Sigmoid colon (tissue), 7 donors: Measurements from ENCODE around the gene CSF3R. TPM values are rescaled to one million over a fixed set of nuclear protein-coding genes. Genes with fewer than 3 reads are reported as not detected.

Experiments used
- DNase-seq: peaks from one replicate; pipeline ENCODE4 v3.0.0-alpha.2; 2019
- H3K27ac ChIP-seq, 4 donors: fragments of 200-600 bp; sonication (generic); one replicate each; pipeline ENCODE4 v1.5.1; 2016 to 2019; ENCODE audit warnings: mild to moderate bottlenecking in 1 of 4
- H3K27me3 ChIP-seq, 3 donors: fragments of 200-600 bp; sonication (generic); one replicate each; pipeline ENCODE4 v1.5.1; 2019; ENCODE audit warnings: mild to moderate bottlenecking in 1 of 3
- H3K36me3 ChIP-seq, 4 donors: fragments of 200-600 bp; sonication (generic); one replicate each; pipeline ENCODE4 v1.5.1; 2016 to 2019
- H3K4me1 ChIP-seq, 4 donors: fragments of 200-600 bp; sonication (generic); one replicate each; pipeline ENCODE4 v1.5.1; 2017 to 2019
- H3K4me3 ChIP-seq, 4 donors: fragments of 200-600 bp; sonication (generic); one replicate each; pipeline ENCODE4 v1.5.1; 2017 to 2019; ENCODE audit warnings: mild to moderate bottlenecking in 2 of 4, moderate library complexity in 1 of 4
- H3K9me3 ChIP-seq, 4 donors: fragments of 200-600 bp in 3 of 4; sonication (generic) in 3 of 4; one replicate each; pipeline versions ENCODE4 v1.5.1 to v1.6.1; 2013 to 2019
- EP300 ChIP-seq, 4 donors: sonication (generic); formaldehyde crosslinking; IDR thresholded peaks; one replicate each; pipeline ENCODE4 v1.6.1; 2017; ENCODE audit warnings: antibody characterized with exemption in 4 of 4
- POLR2A ChIP-seq, 2 donors: fragments of 450-650 bp; IDR thresholded peaks; one replicate each; pipeline ENCODE4 v1.6.1; 2016; ENCODE audit warnings: antibody characterized with exemption in 2 of 2, mild to moderate bottlenecking in 2 of 2, moderate library complexity in 2 of 2
- POLR2AphosphoS5 ChIP-seq, 4 donors: sonication (generic); formaldehyde crosslinking; IDR thresholded peaks; one replicate each; pipeline ENCODE4 v1.6.1; 2017; ENCODE audit warnings: antibody characterized with exemption in 4 of 4
- WGBS, 2 donors: extraction: QIAGEN DNeasy Blood & Tissue Kit; methylation state at CpG; one replicate each; pipeline ENCODE4 v1.1.7; 2013; 5-methylcytosine and 5-hydroxymethylcytosine counted together
- intact Hi-C: fragments of 100-400 bp; cut with DNase I; formaldehyde crosslinking; loops from one replicate; pipeline ENCODE4 v1.15.1; 2023
- polyA plus RNA-seq, 3 donors: library from polyadenylated mRNA; stranded (reverse); fragments of 200-250 nt; gene quantifications; one replicate each; pipeline ENCODE4 v1.2.3, GENCODE V29; 2013
- total RNA-seq, 4 donors: library from RNA; depleted of rRNA; stranded (reverse); fragments of >200 nt; gene quantifications; one replicate each; pipeline ENCODE4 v1.1.0, GENCODE V29; 2016
- TF ChIP-seq, protein P1 (sequence below), 4 experiments: fragments of 450-650 bp in 3 of 4; fragments of 200-600 bp in 1 of 4; IDR thresholded peaks; one replicate each; pipeline ENCODE4 v1.5.1; 2016 to 2019; ENCODE audit warnings: antibody characterized with exemption in 4 of 4, mild to moderate bottlenecking in 3 of 4, moderate library complexity in 2 of 4
- donor health status: healthy with polysubstance abuse.
- donor health status: Bipolar disorder and iron deficiency.
- donor health status: healthy.

Gene CSF3R
- total and polyA plus RNA-seq, 7 donors: 3.9 to 9.1 (median 7.5) TPM

DNA sequence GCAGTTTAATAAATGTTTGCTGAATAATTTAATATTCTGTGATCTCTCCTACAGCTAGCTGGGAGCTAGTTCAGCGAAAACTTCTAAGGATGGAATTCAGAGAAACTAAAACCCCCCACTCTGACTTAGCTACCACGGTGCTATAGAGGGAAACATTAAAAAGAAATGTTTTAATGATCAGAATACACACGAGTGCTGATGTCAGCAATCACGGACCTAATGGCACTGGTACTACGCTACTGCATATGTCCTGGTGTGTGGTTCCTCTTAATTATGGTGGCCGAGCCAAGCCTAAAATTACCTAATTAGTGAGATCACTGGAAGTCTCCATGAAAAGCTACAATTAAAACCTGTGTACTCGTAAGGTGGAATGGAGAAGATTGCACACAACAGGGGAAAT lies 61.1 kb downstream of the CSF3R start:
- no peak for TF ChIP-seq POLR2A (IDR thresholded peaks at IDR 0.05)
- TF ChIP-seq POLR2AphosphoS5 (IDR thresholded peaks at IDR 0.05): no peak
- TF ChIP-seq EP300 (IDR thresholded peaks at IDR 0.05): no peak
- TF ChIP-seq, protein P1, sequence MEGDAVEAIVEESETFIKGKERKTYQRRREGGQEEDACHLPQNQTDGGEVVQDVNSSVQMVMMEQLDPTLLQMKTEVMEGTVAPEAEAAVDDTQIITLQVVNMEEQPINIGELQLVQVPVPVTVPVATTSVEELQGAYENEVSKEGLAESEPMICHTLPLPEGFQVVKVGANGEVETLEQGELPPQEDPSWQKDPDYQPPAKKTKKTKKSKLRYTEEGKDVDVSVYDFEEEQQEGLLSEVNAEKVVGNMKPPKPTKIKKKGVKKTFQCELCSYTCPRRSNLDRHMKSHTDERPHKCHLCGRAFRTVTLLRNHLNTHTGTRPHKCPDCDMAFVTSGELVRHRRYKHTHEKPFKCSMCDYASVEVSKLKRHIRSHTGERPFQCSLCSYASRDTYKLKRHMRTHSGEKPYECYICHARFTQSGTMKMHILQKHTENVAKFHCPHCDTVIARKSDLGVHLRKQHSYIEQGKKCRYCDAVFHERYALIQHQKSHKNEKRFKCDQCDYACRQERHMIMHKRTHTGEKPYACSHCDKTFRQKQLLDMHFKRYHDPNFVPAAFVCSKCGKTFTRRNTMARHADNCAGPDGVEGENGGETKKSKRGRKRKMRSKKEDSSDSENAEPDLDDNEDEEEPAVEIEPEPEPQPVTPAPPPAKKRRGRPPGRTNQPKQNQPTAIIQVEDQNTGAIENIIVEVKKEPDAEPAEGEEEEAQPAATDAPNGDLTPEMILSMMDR (IDR thresholded peaks at IDR 0.05): no peak
- H3K9me3 ChIP-seq: no peaks in the 10 kb centered on the region
- intact Hi-C loops: loop anchor here (1.0 kb wide), 2 partner anchors 79 to 322 kb away; no protein-coding TSS in a partner anchor
- DNase-seq: no peak
- no peaks in the 10 kb centered on the region for H3K27me3 ChIP-seq
- H3K27ac ChIP-seq: no peak overlapping the region
- WGBS, 2 donors: 84 to 90% methylated on average over 7 of the region's 7 CpGs
- H3K36me3 ChIP-seq: peaks cover 0 to 56% (median 9%) of the 10 kb centered on the region in 4 donors
- H3K4me3 ChIP-seq: no peak overlapping the region
- peaks cover 0 to 7% (median 5%) of the 10 kb centered on the region in 4 donors for H3K4me1 ChIP-seq

DNA sequence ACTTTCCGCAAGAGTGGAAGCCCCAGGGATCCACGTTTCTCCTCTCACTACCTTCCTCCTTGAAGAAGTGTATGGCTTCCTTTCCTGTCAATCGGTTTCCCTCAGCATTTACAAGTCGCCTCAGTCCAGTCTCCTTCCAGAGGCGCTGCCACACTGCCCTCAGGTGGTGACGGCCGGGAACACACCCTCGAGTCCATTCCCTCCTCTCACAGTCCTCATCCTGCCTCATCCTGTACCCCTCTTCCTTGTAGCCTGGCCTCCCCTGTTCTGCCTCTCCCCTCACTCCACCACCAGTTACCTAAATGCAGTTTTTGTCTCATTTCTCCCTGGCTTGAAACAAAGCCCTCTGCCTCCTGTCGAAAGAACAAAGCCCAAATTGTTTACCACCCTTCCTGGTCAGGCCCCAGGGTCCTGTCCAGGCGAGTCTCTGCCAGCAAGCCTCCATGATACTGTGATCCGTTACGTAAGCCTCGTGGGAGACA lies 61.8 kb downstream of the CSF3R start:
- WGBS, 2 donors: 20 to 21% methylated on average over 13 of the region's 13 CpGs
- peaks cover 0 to 7% (median 5%) of the 10 kb centered on the region in 4 donors for H3K4me1 ChIP-seq
- TF ChIP-seq, protein P1 (IDR thresholded peaks at IDR 0.05): peak; percentile 88 to 94 (median 92)
- peak in 1 of 4 donors; percentile 26 for TF ChIP-seq POLR2AphosphoS5 (IDR thresholded peaks at IDR 0.05)
- TF ChIP-seq POLR2A (IDR thresholded peaks at IDR 0.05): no peak
- no peaks in the 10 kb centered on the region for H3K9me3 ChIP-seq
- no peak overlapping the region for H3K4me3 ChIP-seq
- peak overlapping the region in 1 of 4 donors; percentile 38 for H3K27ac ChIP-seq
- no peaks in the 10 kb centered on the region for H3K27me3 ChIP-seq
- intact Hi-C loops: loop anchor here (1.0 kb wide), 2 partner anchors 79 to 322 kb away; no protein-coding TSS in a partner anchor
- DNase-seq: peak; percentile 92
- peaks cover 0 to 55% (median 9%) of the 10 kb centered on the region in 4 donors for H3K36me3 ChIP-seq

DNA sequence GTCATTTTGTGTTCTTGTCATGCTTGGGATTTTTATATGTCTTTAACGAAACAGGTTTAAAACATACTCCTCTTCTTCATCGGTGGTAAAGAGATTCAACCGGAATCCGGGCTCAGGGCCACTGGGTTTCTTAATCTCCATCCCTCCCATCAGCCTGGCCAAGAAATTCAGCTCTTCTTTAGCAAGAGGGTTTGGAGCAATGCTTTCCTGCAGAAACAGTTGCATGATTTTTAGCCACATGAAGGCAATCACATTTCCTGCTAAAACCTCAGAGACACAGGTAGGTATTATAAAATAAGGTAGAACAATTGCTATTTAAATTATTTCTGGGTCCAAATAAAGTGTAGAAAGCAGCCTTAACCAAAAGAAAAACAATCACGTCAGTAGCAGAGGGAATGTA lies 62.3 kb downstream of the CSF3R start:
- DNase-seq: peak; percentile 72
- intact Hi-C loops: no loop called here

DNA sequence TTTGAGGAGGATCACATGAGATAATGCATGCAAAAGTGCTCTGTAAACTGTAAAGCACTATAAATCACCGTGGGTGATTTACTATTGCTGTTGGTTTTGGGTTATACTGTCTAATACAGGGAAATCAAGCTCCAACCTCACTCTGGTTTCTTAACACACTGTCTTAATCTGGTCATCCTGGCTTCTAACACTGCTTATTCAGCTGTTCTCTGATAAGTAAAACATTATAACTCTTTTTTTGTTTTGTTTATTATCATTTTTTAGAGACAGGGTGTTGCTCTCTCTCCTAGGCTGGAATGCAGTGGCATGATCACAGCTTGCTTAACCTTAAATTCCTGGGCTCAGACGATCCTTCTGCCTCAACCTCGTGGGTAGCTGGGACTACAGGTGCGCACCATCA lies 63.1 kb downstream of the CSF3R start:
- H3K27ac ChIP-seq: no peak overlapping the region
- H3K27me3 ChIP-seq: no peaks in the 10 kb centered on the region
- H3K36me3 ChIP-seq: peaks cover 0 to 44% (median 9%) of the 10 kb centered on the region in 4 donors
- peaks cover 0 to 7% (median 5%) of the 10 kb centered on the region in 4 donors for H3K4me1 ChIP-seq
- 80 to 88% methylated on average over 4 of the region's 4 CpGs for whole genome bisulfite sequencing, 2 donors
- no peaks in the 10 kb centered on the region for H3K9me3 ChIP-seq
- intact Hi-C loops: loop anchor here (2.0 kb wide), 1 partner anchor 51 kb away; no protein-coding TSS in a partner anchor
- DNase-seq: peak; percentile 4
- TF ChIP-seq, protein P1 (IDR thresholded peaks at IDR 0.05): no peak
- TF ChIP-seq POLR2AphosphoS5 (IDR thresholded peaks at IDR 0.05) (no peak), POLR2A (IDR thresholded peaks at IDR 0.05) (no peak), EP300 (IDR thresholded peaks at IDR 0.05) (no peak)
- no peak overlapping the region for H3K4me3 ChIP-seq

More for the DNA sequence above, 62.3 kb downstream of the CSF3R start:
- TF ChIP-seq EP300 (IDR thresholded peaks at IDR 0.05): no peak
- TF ChIP-seq, protein P1 (IDR thresholded peaks at IDR 0.05): no peak
- no peak for TF ChIP-seq POLR2AphosphoS5 (IDR thresholded peaks at IDR 0.05)
- no peak for TF ChIP-seq POLR2A (IDR thresholded peaks at IDR 0.05)
- H3K4me1 ChIP-seq: peaks cover 0 to 7% (median 5%) of the 10 kb centered on the region in 4 donors
- no peaks in the 10 kb centered on the region for H3K27me3 ChIP-seq
- H3K4me3 ChIP-seq: no peak overlapping the region
- 40 to 59% methylated on average over 5 of the region's 5 CpGs for WGBS, 2 donors
- no peaks in the 10 kb centered on the region for H3K9me3 ChIP-seq
- peak overlapping the region in 1 of 4 donors; percentile 38 for H3K27ac ChIP-seq
- H3K36me3 ChIP-seq: peaks cover 0 to 50% (median 9%) of the 10 kb centered on the region in 4 donors
